Activated CD4-positive, CD25-positive, alpha-beta regulatory T cell treated with anti-CD3 and anti-CD28 coated beads, Interleukin-2, amount 50 U/mL, for 16 hours (primary cell): ENCODE measurements around the gene ERGIC2.

Experiments used
- DNase-seq: peaks from one replicate; pipeline ENCODE4 v3.0.0-alpha.2; 2020; ENCODE audit warnings: low read depth, low spot score

The ERGIC2 gene

GRCh38 chr12:29374913-29375312 is 6.1 kb downstream of the ERGIC2 start:
- no peak for DNase-seq

GRCh38 chr12:29374012-29374411 is 7.0 kb downstream of the ERGIC2 start:
- DNase-seq, result no peak

GRCh38 chr12:29365091-29365490 is 15.9 kb downstream of the ERGIC2 start:
- no peak for DNase-seq

- no peak for DNase-seq
Observed at GRCh38 chr12:29354954-29355353, 26.0 kb downstream of the ERGIC2 start.

- no peak for DNase-seq
Observed at GRCh38 chr12:29350080-29350479, 30.9 kb downstream of the ERGIC2 start.

GRCh38 chr12:29346769-29347421 is 34.1 kb downstream of the ERGIC2 start:
- DNase-seq, result no peak

GRCh38 chr12:29343022-29343799 is 37.8 kb downstream of the ERGIC2 start:
- no peak for DNase-seq

- no peak for DNase-seq
Observed at GRCh38 chr12:29337325-29337724, 43.6 kb downstream of the ERGIC2 start.

- no peak for DNase-seq
Observed at GRCh38 chr12:29334937-29335336, 46.0 kb downstream of the ERGIC2 start.

GRCh38 chr12:29333178-29333577 is 47.8 kb downstream of the ERGIC2 start:
- no peak for DNase-seq

- no peak for DNase-seq
Observed at GRCh38 chr12:29329411-29329810, 51.6 kb downstream of the ERGIC2 start.

GRCh38 chr12:29322157-29322556 is 58.8 kb downstream of the ERGIC2 start:
- DNase-seq, result no peak

GRCh38 chr12:29320295-29321085 is 60.5 kb downstream of the ERGIC2 start:
- DNase-seq, result no peak

GRCh38 chr12:29317556-29318363 is 63.2 kb downstream of the ERGIC2 start:
- no peak for DNase-seq

- no peak for DNase-seq
Observed at GRCh38 chr12:29316752-29317151, 64.2 kb downstream of the ERGIC2 start.

GRCh38 chr12:29314416-29314815 is 66.6 kb downstream of the ERGIC2 start:
- no peak for DNase-seq

- no peak for DNase-seq
Observed at GRCh38 chr12:29310899-29311298, 70.1 kb downstream of the ERGIC2 start.

GRCh38 chr12:29309320-29309902 is 71.6 kb downstream of the ERGIC2 start:
- DNase-seq, result no peak

- DNase-seq, result no peak
Observed at GRCh38 chr12:29306682-29307081, 74.3 kb downstream of the ERGIC2 start.

- no peak for DNase-seq
Observed at GRCh38 chr12:29306266-29306665, 74.7 kb downstream of the ERGIC2 start.

- DNase-seq, result no peak
Observed at GRCh38 chr12:29304388-29304787, 76.6 kb downstream of the ERGIC2 start.
